Pancreas (tissue), 10 donors: Measurements from ENCODE around the gene CEBPB. TPM values are rescaled to one million over a fixed set of nuclear protein-coding genes. Genes with fewer than 3 reads are reported as not detected.
A peak's percentile ranks its signal among the peaks of the same experiment; 100 is the strongest.

Source experiments
- ATAC-seq, 4 donors: fragments of 200-7000 bp; cut with Tn5 transposase; one replicate each; pipeline versions ENCODE4 v1.8.0 to v1.9.1; 2020; ENCODE audit warnings: mild to moderate bottlenecking in 4 of 4, moderate library complexity in 4 of 4
- DNase-seq, 6 donors: peaks; one replicate each; pipeline ENCODE4 v3.0.0-alpha.2; 2020
- FAIRE-seq: peaks from 2 replicates; lab custom pipeline; 2012; peaks lifted over from hg19 to GRCh38; lab: Jason Lieb, UNC
- H3K27ac ChIP-seq, 4 donors: fragments of 200-600 bp; sonication (generic); 1 replicate in 3 of 4; 2 replicates in 1 of 4; pipeline versions ENCODE4 v1.5.0 to v1.8.0; 2020
- H3K27me3 ChIP-seq, 4 donors: fragments of 200-600 bp; one replicate each; pipeline ENCODE4 v1.8.0; 2021
- H3K36me3 ChIP-seq, 3 donors: fragments of 200-600 bp; sonication (generic) in 1 of 3; one replicate each; pipeline versions ENCODE4 v1.5.0 to v1.8.0; 2020 to 2021
- H3K4me1 ChIP-seq, 3 donors: fragments of 200-600 bp; one replicate each; pipeline ENCODE4 v1.8.0; 2021
- H3K4me3 ChIP-seq, 4 donors: fragments of 200-600 bp; sonication (generic) in 2 of 4; one replicate each; pipeline versions ENCODE4 v1.5.0 to v1.8.0; 2020 to 2021
- H3K9me3 ChIP-seq, 4 donors: fragments of 200-600 bp; one replicate each; pipeline ENCODE4 v1.8.0; 2021
- CTCF ChIP-seq, 4 donors: fragments of 200-600 bp; sonication (generic) in 3 of 4; IDR thresholded peaks; one replicate each; pipeline versions ENCODE4 v1.5.0 to v1.8.0; 2021; ENCODE audit warnings: antibody characterized with exemption in 4 of 4
- WGBS, 2 donors: extraction: QIAGEN DNeasy Blood & Tissue Kit; methylation state at CpG; one replicate each; pipeline ENCODE4 v1.1.7; 2013; 5-methylcytosine and 5-hydroxymethylcytosine counted together
- intact Hi-C, 3 donors: fragments of 100-400 bp; cut with DNase I; formaldehyde crosslinking; loops; one replicate each; pipeline versions ENCODE4 v1.11.1 to v1.14.2; 2022
- polyA plus RNA-seq, 2 donors: library from polyadenylated mRNA; stranded (reverse); fragments of 200-250 nt; gene quantifications; one replicate each; pipeline ENCODE4 v1.2.3, GENCODE V29; 2013
- total RNA-seq, 6 donors: library from RNA; stranded (reverse); fragmentation: NEBNext Ultra II Directional in 4 of 6; extraction: Animal tissue kit (Norgen Biotek cat#: 25700) in 4 of 6; gene quantifications; one replicate each; pipeline versions ENCODE4 v1.2.1 to v1.2.4, GENCODE V29; 2021 to 2023
- donor health status: healthy with polysubstance abuse.
- donor health status: DM: no; HTN: no; CAD: no; lungs with moderate emphysema.
- donor health status: DM: no; HTN: no; CAD: no.
- donor health status: control.
- donor health status: control.
- donor health status: Bipolar disorder and iron deficiency.
- donor health status: DM: yes; HTN: yes; CAD: no.
- donor health status: DM: no; HTN: no; CAD: no.
- donor health status: DM: no; HTN: no; CAD: no.
- donor health status: DM: yes; HTN: yes; CAD: no.

The CEBPB gene
- total and polyA plus RNA-seq, 8 donors = 10.9 to 83.4 (median 31.2) TPM

GRCh38 chr20:50224052-50224451 lies 33.4 kb downstream of the CEBPB start:
- H3K4me1 ChIP-seq = peaks cover 0 to 4% (median 0%) of the 10 kb centered on the region in 3 donors
- intact Hi-C loops = no loop called here
- H3K9me3 ChIP-seq = no peaks in the 10 kb centered on the region
- no peak for TF ChIP-seq CTCF (IDR thresholded peaks at IDR 0.05)
- peak in 1 of 6 donors; percentile 5 for DNase-seq
- no peak for ATAC-seq
- H3K4me3 ChIP-seq = no peak overlapping the region
- peak overlapping the region in 1 of 4 donors; percentile 58 for H3K27ac ChIP-seq
- H3K27me3 ChIP-seq = no peaks in the 10 kb centered on the region
- FAIRE-seq = no peak
- 67 to 78% methylated on average over 1 of the region's 1 CpG for WGBS, 2 donors
- no peaks in the 10 kb centered on the region for H3K36me3 ChIP-seq

- Histone ChIP-seq H3K9me3 (no peaks in the 10 kb centered on the region), H3K27ac (peak overlapping the region in 3 of 4 donors; percentile 2 to 58 (median 21)), H3K4me3 (no peak overlapping the region), H3K27me3 (no peaks in the 10 kb centered on the region), H3K36me3 (no peaks in the 10 kb centered on the region), H3K4me1 (peaks cover 0 to 4% (median 0%) of the 10 kb centered on the region in 3 donors)
- intact Hi-C loops = no loop called here
- no peak for TF ChIP-seq CTCF (IDR thresholded peaks at IDR 0.05)
- ATAC-seq (peak in 3 of 4 donors; percentile 47 to 63 (median 56)), DNase-seq (peak in 2 of 6 donors; percentile 39 to 41), FAIRE-seq (peak; percentile 9)
- WGBS, 2 donors = 62 to 67% methylated on average over 10 of the region's 10 CpGs
These were observed 34.1 kb downstream of the CEBPB start for GRCh38 chr20:50224531-50225255.

GRCh38 chr20:50226093-50226974 lies 35.7 kb downstream of the CEBPB start:
- TF ChIP-seq CTCF (IDR thresholded peaks at IDR 0.05) = no peak
- DNase-seq (peak in 3 of 6 donors; percentile 25 to 54 (median 32)), FAIRE-seq (no peak), ATAC-seq (peak in 2 of 4 donors; percentile 18 to 38)
- intact Hi-C loops = no loop called here
- WGBS, 2 donors = 71 to 78% methylated on average over 13 of the region's 13 CpGs
- H3K9me3 ChIP-seq = no peaks in the 10 kb centered on the region
- H3K36me3 ChIP-seq = no peaks in the 10 kb centered on the region
- no peak overlapping the region for H3K27ac ChIP-seq
- H3K27me3 ChIP-seq = no peaks in the 10 kb centered on the region
- H3K4me1 ChIP-seq = peaks cover 0 to 4% (median 0%) of the 10 kb centered on the region in 3 donors
- no peak overlapping the region for H3K4me3 ChIP-seq

- no peak for TF ChIP-seq CTCF (IDR thresholded peaks at IDR 0.05)
- Histone ChIP-seq H3K27ac (no peak overlapping the region), H3K4me3 (no peak overlapping the region), H3K36me3 (no peaks in the 10 kb centered on the region), H3K27me3 (no peaks in the 10 kb centered on the region), H3K4me1 (peaks cover 0 to 4% (median 0%) of the 10 kb centered on the region in 3 donors), H3K9me3 (no peaks in the 10 kb centered on the region)
- no peak for ATAC-seq
- FAIRE-seq = no peak
- WGBS, 2 donors = 88 to 90% methylated on average over 3 of the region's 3 CpGs
- intact Hi-C loops = no loop called here
- DNase-seq = no peak
These were observed 36.9 kb downstream of the CEBPB start for GRCh38 chr20:50227506-50227905.
